ENCODE measurements around the gene ZNF664.

Gene ZNF664

DNA sequence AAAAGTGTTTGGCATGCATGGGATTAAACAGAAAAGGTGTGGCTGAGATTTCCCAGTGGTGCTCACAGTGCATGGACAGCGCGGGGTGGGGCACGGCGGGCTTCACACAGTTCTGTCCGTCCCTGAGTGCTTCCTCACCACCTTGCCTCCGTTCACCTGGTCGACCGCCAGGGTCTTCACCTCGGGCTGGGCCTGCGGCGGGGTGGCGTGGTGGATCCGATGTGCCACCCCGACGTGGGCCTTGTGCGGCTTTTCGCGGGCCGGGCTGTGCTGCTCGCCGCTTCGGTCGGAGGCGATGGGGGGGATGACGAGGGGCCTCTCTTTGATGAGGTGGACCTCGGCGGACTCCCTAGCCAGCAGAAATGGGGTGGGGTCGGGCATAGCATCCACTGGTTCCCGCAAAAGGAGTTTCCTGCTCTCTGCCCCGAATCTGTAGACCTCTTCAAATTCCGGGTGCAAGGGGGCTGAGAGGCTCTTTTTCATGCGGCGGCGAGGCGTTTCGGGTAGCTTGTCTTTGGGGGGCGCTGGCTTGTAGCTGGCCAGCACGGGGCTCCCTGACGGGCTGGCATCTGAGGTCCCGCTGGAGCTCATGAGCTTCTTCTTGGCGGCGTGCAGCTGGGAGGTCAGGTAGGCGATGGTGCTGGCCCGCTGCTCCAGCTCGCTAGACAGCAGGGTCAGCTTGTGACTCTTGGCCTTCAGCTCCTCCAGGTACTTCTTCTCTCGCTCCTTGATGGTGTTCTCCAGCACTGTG lies 35.9 kb upstream of the ZNF664 start:
- DNase-seq (ENCODE audit: low read depth in 1 of 2, low spot score in 1 of 2) = no peak
- no peak for TF ChIP-seq JUND (IDR thresholded peaks at IDR 0.05; ENCODE audit: low read depth)
- in situ Hi-C loops (cut with HindIII; ENCODE audit: low pct_unique_long_range_greater_than_20kb, low sequenced_read_pairs) = no loop called here

DNA sequence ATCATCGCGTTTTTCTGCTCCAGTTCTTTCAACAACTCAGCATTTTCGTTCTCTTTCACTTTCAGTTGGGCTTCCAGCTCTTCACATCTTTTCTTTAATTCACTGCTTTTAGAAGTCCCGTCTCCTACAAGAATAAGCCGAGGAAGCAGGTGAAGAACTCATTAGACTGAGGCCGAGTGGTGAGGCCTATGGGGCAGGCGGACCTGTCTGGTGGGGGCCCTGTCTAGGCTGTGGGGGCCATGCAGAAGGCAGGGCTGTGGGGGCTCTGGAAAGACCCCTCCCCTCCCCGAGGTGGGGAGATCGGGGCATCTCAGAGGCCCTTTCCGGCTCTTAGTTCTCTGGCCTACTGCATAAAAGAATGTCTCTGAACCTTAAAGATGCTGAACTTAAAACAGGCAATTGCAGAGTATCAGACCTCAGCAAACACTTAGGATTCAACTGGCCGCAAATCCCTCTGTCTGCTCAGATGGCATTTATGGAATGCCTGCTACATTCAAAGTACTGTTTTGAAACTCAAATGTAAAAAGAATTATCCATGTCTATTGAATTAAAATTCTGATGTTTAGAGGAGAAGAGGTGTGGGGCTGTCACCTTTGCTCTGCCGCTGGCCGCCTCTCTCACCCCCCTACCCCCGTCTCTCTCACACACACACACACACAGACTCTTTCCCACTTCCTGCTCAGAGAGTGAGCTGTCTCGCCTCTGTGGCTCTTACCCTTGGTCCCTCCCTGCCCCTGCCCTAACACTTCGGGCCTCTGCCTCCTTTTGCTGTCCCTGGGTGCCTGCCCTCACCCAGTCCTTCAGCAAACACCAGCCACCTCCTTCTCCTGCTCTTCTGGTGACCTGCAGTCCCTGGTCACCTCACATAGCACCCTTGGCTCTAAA lies 35.1 kb upstream of the ZNF664 start:
- in situ Hi-C loops (cut with HindIII; ENCODE audit: low pct_unique_long_range_greater_than_20kb, low sequenced_read_pairs) = no loop called here
- DNase-seq (ENCODE audit: low read depth in 1 of 2, low spot score in 1 of 2) = no peak

GRCh38 chr12:123938679-123939480 lies 34.1 kb upstream of the ZNF664 start:
- DNase-seq (ENCODE audit: low read depth in 1 of 2, low spot score in 1 of 2) = no peak
- in situ Hi-C loops (cut with HindIII; ENCODE audit: low pct_unique_long_range_greater_than_20kb, low sequenced_read_pairs) = no loop called here
- TF ChIP-seq JUND (IDR thresholded peaks at IDR 0.05; ENCODE audit: low read depth) = no peak

More for the DNA sequence above, 35.1 kb upstream of the ZNF664 start:
- TF ChIP-seq JUND (IDR thresholded peaks at IDR 0.05; ENCODE audit: low read depth) = no peak

- in situ Hi-C loops (cut with HindIII; ENCODE audit: low pct_unique_long_range_greater_than_20kb, low sequenced_read_pairs) = no loop called here
- no peak for DNase-seq (ENCODE audit: low read depth in 1 of 2, low spot score in 1 of 2)
- no peak for TF ChIP-seq JUND (IDR thresholded peaks at IDR 0.05; ENCODE audit: low read depth)
Observed at GRCh38 chr12:123939716-123940626, 33.0 kb upstream of the ZNF664 start.

- in situ Hi-C loops (cut with HindIII; ENCODE audit: low pct_unique_long_range_greater_than_20kb, low sequenced_read_pairs) = no loop called here
- no peak for DNase-seq (ENCODE audit: low read depth in 1 of 2, low spot score in 1 of 2)
- no peak for TF ChIP-seq JUND (IDR thresholded peaks at IDR 0.05; ENCODE audit: low read depth)
Observed at GRCh38 chr12:123940627-123940966, 32.4 kb upstream of the ZNF664 start.

GRCh38 chr12:123941000-123941399 lies 32.0 kb upstream of the ZNF664 start:
- no peak for TF ChIP-seq JUND (IDR thresholded peaks at IDR 0.05; ENCODE audit: low read depth)
- in situ Hi-C loops (cut with HindIII; ENCODE audit: low pct_unique_long_range_greater_than_20kb, low sequenced_read_pairs) = no loop called here
- DNase-seq (ENCODE audit: low read depth in 1 of 2, low spot score in 1 of 2) = no peak

DNA sequence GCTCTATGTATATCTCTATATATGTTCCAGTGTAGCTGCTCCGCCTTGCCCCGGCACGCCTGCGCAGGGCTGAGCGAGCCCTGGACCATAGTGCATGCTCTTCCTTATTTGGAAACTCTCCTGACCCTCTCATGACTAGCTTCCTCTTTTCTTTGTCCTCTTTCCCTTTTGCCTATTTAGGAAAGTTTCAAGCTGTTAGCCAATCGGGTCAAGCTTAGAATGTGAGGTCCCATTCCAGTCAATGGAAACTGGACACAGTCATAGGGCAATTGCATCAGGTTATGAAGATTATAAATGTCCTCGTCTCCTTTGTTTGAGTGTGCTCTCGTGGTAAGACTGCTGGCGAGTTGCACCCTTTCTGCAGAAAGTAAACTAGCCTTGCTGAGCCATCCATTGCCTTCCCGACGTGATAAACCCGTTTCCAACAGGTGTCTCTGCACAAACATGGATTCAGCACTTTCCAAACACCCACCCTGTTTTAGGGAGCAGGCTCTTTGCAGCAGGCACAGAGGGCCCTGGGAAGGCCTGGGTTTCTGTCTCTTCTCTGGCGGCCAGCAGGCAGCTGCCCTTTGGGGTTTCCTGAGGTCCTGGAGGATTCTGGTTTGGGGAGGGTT lies 31.3 kb upstream of the ZNF664 start:
- in situ Hi-C loops (cut with HindIII; ENCODE audit: low pct_unique_long_range_greater_than_20kb, low sequenced_read_pairs) = no loop called here
- DNase-seq (ENCODE audit: low read depth in 1 of 2, low spot score in 1 of 2) = no peak
- TF ChIP-seq JUND (IDR thresholded peaks at IDR 0.05; ENCODE audit: low read depth) = no peak

DNA sequence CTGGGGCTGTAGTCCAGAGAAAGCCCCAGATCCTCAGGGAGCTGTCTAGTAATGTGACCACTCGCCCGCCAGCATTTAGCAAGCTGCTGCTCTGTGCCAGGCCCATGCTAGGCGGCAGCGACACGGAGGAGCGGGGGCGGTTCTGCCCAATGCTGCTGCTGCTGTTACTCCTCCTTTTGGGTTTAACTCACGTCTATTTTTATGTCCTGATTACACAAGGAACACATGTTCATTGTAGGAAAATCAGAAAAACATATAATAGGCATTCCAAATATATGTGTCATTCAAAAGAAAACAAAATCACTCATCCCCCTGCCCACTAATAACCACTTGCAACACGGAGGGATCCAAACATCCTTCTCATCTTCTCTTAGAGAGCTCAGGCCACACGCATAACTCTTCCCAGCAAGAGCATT lies 30.8 kb upstream of the ZNF664 start:
- in situ Hi-C loops (cut with HindIII; ENCODE audit: low pct_unique_long_range_greater_than_20kb, low sequenced_read_pairs) = no loop called here
- DNase-seq (ENCODE audit: low read depth in 1 of 2, low spot score in 1 of 2) = no peak

DNA sequence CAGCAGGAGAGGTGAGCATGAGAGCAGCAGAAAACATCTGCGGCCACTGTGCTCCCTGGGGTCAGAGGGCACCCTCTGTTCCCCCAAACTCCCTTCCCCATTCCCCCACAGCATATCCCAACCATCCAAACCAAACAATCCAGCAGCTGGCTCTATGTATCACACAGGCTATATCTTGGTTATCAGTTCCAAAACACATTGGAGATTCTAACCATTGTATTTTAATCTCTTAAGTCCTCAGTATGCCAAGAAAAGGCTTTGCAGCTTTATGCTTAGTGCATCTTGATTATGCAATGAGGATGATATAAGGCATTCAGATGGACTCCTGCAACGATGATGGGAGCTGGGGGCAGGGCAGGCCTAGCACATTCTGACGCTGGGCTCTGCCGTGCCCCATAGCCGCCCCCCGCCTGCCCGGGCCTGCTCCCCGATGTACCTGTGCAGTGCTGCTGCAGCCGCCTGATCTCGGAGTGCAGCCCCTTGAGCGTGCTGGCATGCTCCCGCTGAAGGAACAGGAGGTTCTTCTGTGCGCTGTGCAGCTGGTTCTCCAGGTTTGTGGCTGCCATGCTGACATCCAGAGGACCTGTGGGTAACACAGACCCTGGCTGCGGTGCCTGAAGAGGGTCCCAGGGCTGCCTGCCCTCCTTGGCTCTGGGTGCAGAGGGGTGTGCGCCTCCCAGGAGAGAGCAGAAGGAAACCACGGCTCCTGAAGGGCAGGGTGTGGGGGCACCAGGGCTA lies 29.9 kb upstream of the ZNF664 start:
- TF ChIP-seq JUND (IDR thresholded peaks at IDR 0.05; ENCODE audit: low read depth) = no peak
- in situ Hi-C loops (cut with HindIII; ENCODE audit: low pct_unique_long_range_greater_than_20kb, low sequenced_read_pairs) = no loop called here
- no peak for DNase-seq (ENCODE audit: low read depth in 1 of 2, low spot score in 1 of 2)

More for the DNA sequence above, 30.8 kb upstream of the ZNF664 start:
- no peak for TF ChIP-seq JUND (IDR thresholded peaks at IDR 0.05; ENCODE audit: low read depth)

DNA sequence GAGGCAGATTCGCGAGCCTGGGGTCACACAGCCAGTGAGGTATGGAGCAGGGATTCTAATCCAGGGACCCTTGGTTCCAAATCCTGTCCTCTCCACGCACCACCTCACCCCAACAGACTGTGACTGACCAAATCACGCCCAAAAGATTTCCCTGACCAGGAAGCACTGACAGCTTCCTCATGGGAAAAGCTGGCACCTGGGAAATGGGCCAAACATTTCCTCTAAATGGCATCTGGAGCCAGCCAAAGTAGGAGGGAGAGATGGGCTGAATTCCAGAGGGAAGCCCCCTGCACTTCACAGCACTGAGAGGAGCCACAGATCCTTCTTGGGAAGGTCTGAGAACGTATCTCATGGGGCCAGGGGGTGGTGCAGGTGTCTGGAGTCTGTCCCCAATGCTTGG lies 29.2 kb upstream of the ZNF664 start:
- TF ChIP-seq JUND (IDR thresholded peaks at IDR 0.05; ENCODE audit: low read depth) = no peak
- DNase-seq (ENCODE audit: low read depth in 1 of 2, low spot score in 1 of 2) = no peak
- in situ Hi-C loops (cut with HindIII; ENCODE audit: low pct_unique_long_range_greater_than_20kb, low sequenced_read_pairs) = no loop called here

- in situ Hi-C loops (cut with HindIII; ENCODE audit: low pct_unique_long_range_greater_than_20kb, low sequenced_read_pairs) = no loop called here
- no peak for TF ChIP-seq JUND (IDR thresholded peaks at IDR 0.05; ENCODE audit: low read depth)
Observed at GRCh38 chr12:123944696-123945095, 28.3 kb upstream of the ZNF664 start.

More at GRCh38 chr12:123944696-123945095, 28.3 kb upstream of the ZNF664 start:
- DNase-seq (ENCODE audit: low read depth in 1 of 2, low spot score in 1 of 2) = no peak

Data from T47D (cell line).